ENCODE results near the gene NRIP1. TPM values are rescaled to one million over a fixed set of nuclear protein-coding genes. Genes with fewer than 3 reads are reported as not detected.

NRIP1 gene
- total and polyA plus RNA-seq, 2 donors (not counting 3 experiments of a cell fraction or from before 2014, with no cell fraction given): 2.8 to 24.0 TPM

DNA sequence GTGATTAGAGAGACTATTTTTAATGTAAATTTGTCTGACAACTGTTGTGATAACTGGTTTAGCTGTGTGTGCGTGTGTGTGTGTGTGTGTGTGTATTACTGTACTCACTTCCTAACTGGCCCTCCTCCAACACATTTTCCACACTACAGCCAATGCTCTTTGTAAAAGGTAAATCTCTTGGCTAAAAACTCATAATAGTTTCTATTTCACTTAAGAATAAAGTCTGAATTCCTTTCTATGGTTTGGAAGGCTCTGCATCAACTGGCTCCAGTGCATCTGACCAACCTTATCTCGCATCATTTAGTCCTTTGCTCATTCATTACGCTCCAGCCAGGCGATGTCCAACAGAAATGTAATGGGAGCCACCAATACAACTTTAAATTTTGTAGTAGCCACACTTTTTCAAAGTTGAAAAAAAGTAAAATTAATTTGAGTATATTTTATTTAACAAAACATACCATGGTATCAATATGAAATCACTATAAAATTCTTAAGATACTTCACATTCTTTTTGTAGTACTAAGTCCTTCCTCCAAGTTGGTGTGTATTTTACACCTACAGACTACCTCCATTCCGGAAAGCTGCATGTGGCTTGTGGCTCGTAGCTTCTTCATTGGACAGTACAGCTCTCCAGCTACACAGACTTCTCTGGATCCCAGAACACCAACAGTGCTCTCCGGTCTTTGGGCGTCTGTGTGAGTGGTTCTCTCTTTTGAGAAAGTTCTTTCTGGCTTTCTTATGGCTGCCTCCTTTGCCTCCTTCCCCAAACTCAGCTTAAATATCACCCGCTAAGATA is 68.9 kb downstream of the NRIP1 start:
- Histone ChIP-seq H3K79me2 (ENCODE audit: control insufficient read depth, insufficient read depth, low read length) (peaks cover 75% of the 10 kb centered on the region), H3K27ac (ENCODE audit: insufficient read depth, low read depth, low read length) (no peak overlapping the region), H2AFZ (ENCODE audit: low read depth, low read length) (no peak overlapping the region), H3K27me3 (ENCODE audit: control insufficient read depth in 2 of 2, insufficient read depth in 2 of 2, low read length in 2 of 2) (no peaks in the 10 kb centered on the region), H4K20me1 (replicated peaks; ENCODE audit: control insufficient read depth, extremely low read depth, insufficient read depth, low read length) (peaks cover 2% of the 10 kb centered on the region), H3K4me2 (ENCODE audit: insufficient read depth, low read length) (no peak overlapping the region), H3K4me3 (replicated peaks in 1 of 3; ENCODE audit: insufficient read depth in 1 of 3, low read depth in 1 of 3, low read length in 3 of 3) (no peak overlapping the region), H3K9me3 (replicated peaks; ENCODE audit: control insufficient read depth, insufficient read depth, low read length) (no peaks in the 10 kb centered on the region), H3K9ac (replicated peaks; ENCODE audit: extremely low read depth, insufficient read depth, low read length) (no peak overlapping the region), H3K4me1 (ENCODE audit: control insufficient read depth, extremely low read depth, insufficient read depth, low read length) (peaks cover 10% of the 10 kb centered on the region), H3K9me1 (replicated peaks; ENCODE audit: control insufficient read depth, extremely low read depth, insufficient read depth, low read length) (no peaks in the 10 kb centered on the region), H3K36me3 (ENCODE audit: control insufficient read depth in 2 of 2, extremely low read depth in 1 of 2, insufficient read depth in 2 of 2, low read length in 2 of 2) (no peaks in the 10 kb centered on the region)
- no TSS peak for BruUV-seq (replicated peaks)
- ChIA-PET CTCF (interaction anchor here (1.3 to 1.5 kb wide), 3 partner anchors 13 to 15 kb away, joined by 4 to 7 read pairs (median 5); no protein-coding TSS in a partner anchor), POLR2A (no interaction called here)
- dilution Hi-C loops (cut with MboI; ENCODE audit: extremely low pct_ligation_motif_present, low sequenced_read_pairs): no loop called here
- DNase-seq (ENCODE audit: low read depth, low spot score) (peak; percentile 72), FAIRE-seq (peak; percentile 70)
- intact Hi-C loops (cut with micrococcal nuclease): no loop called here
- TF ChIP-seq JUN (IDR thresholded peaks at IDR 0.05; ENCODE audit: borderline replicate concordance, insufficient read depth, insufficient read length, low read depth) (no peak), POLR2A (IDR thresholded peaks at IDR 0.05; ENCODE audit: low read depth, low read length) (no peak), FOS (IDR thresholded peaks at IDR 0.05; ENCODE audit: borderline replicate concordance, insufficient read depth, low read length) (no peak), GATA2 (IDR thresholded peaks at IDR 0.05; ENCODE audit: insufficient read depth, insufficient read length, low read depth, low read length) (no peak), MYC (IDR thresholded peaks at IDR 0.05; ENCODE audit: low read depth, low read length) (no peak), POLR2AphosphoS5 (IDR thresholded peaks at IDR 0.05; ENCODE audit: insufficient read depth, low read depth, low read length) (no peak), EZH2 (IDR thresholded peaks at IDR 0.05; ENCODE audit: borderline replicate concordance, low read depth, low read length, severe bottlenecking) (no peak)
- TF ChIP-seq, protein P1, sequence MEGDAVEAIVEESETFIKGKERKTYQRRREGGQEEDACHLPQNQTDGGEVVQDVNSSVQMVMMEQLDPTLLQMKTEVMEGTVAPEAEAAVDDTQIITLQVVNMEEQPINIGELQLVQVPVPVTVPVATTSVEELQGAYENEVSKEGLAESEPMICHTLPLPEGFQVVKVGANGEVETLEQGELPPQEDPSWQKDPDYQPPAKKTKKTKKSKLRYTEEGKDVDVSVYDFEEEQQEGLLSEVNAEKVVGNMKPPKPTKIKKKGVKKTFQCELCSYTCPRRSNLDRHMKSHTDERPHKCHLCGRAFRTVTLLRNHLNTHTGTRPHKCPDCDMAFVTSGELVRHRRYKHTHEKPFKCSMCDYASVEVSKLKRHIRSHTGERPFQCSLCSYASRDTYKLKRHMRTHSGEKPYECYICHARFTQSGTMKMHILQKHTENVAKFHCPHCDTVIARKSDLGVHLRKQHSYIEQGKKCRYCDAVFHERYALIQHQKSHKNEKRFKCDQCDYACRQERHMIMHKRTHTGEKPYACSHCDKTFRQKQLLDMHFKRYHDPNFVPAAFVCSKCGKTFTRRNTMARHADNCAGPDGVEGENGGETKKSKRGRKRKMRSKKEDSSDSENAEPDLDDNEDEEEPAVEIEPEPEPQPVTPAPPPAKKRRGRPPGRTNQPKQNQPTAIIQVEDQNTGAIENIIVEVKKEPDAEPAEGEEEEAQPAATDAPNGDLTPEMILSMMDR (IDR thresholded peaks at IDR 0.05; ENCODE audit: extremely low read depth in 1 of 2, insufficient read depth in 1 of 2, low read depth in 1 of 2, low read length in 2 of 2): no peak
- TF ChIP-seq, protein P2, sequence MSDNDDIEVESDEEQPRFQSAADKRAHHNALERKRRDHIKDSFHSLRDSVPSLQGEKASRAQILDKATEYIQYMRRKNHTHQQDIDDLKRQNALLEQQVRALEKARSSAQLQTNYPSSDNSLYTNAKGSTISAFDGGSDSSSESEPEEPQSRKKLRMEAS (IDR thresholded peaks at IDR 0.05; ENCODE audit: insufficient read depth, insufficient read length): no peak

All from endothelial cell of umbilical vein (primary cell).